Pulmonary artery endothelial cell (primary cell): ENCODE data around the gene KLF15. TPM values are rescaled to one million over a fixed set of nuclear protein-coding genes. Genes with fewer than 3 reads are reported as not detected.

Experiments
- DNase-seq: peaks from one replicate; pipeline ENCODE4 v3.0.0-alpha.2; 2011; ENCODE audit warnings: low read depth, low spot score
- total RNA-seq: library from RNA; depleted of rRNA; stranded (reverse); fragments of >200 nt; gene quantifications from 2 replicates; pipeline ENCODE4 v1.2.3, GENCODE V29; 2014

The KLF15 gene
- total RNA-seq, 1 donor from 2014 or later, result 2.3 TPM

- DNase-seq, result no peak
Measured at GRCh38 chr3:126306397-126306796, 50.8 kb downstream of the KLF15 start.

DNA sequence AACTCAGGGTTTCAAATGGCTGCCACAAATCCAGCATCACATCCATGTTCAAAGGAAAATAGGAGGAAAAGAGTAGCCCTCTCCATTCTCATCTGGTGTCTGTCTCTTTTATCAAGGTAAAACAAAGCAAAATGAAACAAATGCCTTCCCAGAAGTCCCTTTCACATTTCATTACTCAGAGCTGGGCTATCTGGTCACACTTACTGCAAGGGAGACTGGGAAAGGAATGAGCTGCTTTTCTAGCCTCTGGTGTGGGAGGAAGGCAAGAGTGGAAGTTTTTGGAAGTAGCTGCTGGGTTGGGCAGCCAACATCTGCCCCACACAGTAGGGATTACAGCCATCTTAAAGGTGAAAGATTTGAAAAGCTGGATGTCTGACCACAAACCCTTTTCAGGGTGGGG, 51.8 kb downstream of the KLF15 start:
- DNase-seq, result no peak

DNA sequence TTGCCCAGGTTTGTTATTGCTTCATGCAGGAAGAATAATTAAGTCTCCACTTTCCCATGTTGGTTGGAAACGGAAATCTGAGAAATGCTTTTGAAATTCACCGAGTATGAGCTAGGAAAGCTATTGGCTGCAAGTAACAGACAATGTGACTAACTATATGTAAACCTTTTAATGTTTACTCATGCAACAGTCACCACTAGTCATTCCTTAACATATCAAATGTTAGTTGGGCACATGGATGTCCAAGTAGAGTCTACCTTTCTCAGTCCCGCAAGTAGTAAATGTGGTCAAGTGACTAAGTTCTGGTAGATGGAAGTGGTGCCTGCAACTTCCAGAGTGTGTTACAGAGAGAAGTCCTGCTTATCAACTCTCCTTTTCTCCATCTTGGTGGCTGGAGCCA, 52.5 kb downstream of the KLF15 start:
- no peak for DNase-seq

- DNase-seq, result no peak
Measured at GRCh38 chr3:126304291-126304690, 52.9 kb downstream of the KLF15 start.

DNA sequence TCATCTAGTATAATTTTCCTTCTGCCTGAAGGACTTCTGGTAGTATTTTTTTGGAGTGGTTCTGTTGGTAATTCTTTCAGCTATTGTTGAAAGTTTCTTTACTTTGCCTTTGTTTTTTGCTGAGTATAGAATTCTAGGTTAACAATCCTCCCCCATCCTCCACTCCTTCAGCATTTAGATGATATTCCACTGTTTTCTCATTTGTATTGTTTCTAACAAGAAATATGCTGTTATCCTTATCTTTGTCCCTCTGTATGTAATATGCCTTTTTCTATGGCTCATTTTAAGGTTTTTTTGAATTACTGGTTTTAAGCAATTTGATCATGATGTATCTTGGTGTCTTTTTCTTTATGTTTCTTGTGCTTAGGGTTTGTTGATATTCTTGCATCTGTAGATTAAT, 53.9 kb downstream of the KLF15 start:
- no peak for DNase-seq

GRCh38 chr3:126300761-126301481, 56.3 kb downstream of the KLF15 start:
- DNase-seq, result no peak

GRCh38 chr3:126300001-126300760, 57.0 kb downstream of the KLF15 start:
- no peak for DNase-seq

- no peak for DNase-seq
Measured at GRCh38 chr3:126295407-126295939, 61.7 kb downstream of the KLF15 start.

DNA sequence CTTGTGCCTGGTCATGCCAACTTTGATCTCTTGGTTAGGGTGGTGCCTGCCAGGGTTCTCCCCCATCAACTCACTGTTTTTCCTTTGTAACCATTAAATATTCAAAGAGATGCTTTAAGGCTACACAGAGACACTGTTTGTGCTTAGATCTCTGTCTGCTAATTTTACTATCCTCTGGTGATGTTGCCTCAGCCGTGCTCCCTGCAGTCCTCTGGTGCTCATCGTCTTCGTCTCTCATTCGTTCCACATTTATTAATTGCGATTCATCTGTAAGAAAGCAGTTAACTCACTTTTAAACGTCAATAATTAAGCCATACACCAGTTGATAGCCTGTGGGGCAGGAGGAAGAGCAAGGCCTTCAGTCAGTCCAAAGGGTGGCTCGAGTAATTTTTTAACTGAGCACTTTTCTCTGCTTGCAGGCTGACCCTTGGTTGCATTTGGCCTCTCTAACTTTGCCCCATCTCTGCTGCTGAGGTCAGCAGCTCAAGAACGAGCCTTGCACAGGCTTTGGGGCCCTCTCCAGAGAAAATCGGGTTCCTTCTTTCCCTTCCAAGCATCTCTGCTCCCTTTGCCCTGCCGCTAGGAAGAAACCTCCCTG, 62.9 kb downstream of the KLF15 start:
- no peak for DNase-seq

DNA sequence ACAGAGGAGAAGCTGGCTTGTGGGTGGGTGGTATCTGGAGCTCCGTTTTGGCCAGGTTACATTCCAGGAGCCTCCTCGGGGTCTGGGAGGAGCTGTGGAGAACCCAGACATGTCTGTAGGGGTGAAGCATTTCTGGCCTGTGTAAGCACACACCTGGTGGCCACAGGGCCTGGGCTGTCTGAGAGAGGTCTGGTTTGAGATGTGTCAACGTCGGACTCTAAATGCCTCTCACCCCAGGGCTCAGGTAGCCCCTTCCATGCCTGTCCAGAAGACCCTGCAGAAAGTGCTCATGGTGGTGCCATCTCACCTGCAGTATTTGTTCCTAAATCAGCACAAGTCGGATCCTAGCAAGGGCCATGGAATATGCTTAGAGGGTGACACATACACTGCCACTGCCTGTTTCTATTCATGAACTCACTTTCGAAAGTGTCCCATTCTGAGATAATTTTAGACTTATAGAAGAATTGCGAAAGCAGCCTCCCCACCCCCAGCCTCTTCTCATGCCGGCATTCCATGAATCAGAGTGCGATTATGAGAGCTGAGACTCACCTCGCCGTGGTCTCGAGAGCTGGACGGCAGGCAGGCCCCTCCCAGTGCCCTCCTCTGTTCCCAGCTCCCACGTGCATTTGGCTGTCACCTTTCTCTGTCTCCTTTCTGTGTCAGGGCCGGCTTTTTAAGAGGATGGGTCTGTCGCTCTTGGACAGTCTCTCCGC, 63.7 kb downstream of the KLF15 start:
- DNase-seq, result no peak

Other genes with a start within 250 kb of the KLF15 start
- not detected in 2 replicates for gene ALDH1L1, start 176.8 kb downstream of the KLF15 start, total RNA-seq
- gene CFAP100, start 37.5 kb upstream of the KLF15 start, total RNA-seq, result not detected in 2 replicates
- gene ZXDC, start 118.5 kb upstream of the KLF15 start, total RNA-seq, result 15.2 and 20.5 TPM in 2 replicates
- gene UROC1, start 160.4 kb upstream of the KLF15 start, total RNA-seq, result not detected in 2 replicates
- not detected in 2 replicates for gene CHST13, start 166.7 kb upstream of the KLF15 start, total RNA-seq
- not detected in 2 replicates for gene C3orf22, start 201.5 kb upstream of the KLF15 start, total RNA-seq